ENCODE data around the gene QPRT.
"Not testable (repeated sequence)": the region's sequence is repeated elsewhere in the genome, so short reads cannot be mapped to it uniquely, and the experiment has no call there.

Gene QPRT

DNA sequence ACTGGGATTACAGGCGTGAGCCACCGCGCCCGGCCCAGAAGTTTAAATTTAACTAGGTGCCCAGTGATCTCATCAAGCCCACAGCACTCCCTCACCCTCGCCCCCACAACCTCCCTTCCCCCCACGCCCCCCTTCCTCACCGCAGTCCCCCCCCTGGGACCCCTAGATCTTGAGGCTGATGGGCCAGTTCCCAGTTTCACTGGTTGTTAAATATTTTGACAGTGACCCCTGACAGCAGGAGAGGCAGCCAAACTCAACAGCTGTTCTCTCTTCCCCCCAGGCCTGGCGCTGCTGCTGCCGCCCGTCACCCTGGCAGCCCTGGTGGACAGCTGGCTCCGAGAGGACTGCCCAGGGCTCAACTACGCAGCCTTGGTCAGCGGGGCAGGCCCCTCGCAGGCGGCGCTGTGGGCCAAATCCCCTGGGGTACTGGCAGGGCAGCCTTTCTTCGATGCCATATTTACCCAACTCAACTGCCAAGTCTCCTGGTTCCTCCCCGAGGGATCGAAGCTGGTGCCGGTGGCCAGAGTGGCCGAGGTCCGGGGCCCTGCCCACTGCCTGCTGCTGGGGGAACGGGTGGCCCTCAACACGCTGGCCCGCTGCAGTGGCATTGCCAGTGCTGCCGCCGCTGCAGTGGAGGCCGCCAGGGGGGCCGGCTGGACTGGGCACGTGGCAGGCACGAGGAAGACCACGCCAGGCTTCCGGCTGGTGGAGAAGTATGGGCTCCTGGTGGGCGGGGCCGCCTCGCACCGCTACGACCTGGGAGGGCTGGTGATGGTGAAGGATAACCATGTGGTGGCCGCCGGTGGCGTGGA, 15.6 kb downstream of the QPRT start:
- DNase-seq (ENCODE audit: low spot score): no peak

DNA sequence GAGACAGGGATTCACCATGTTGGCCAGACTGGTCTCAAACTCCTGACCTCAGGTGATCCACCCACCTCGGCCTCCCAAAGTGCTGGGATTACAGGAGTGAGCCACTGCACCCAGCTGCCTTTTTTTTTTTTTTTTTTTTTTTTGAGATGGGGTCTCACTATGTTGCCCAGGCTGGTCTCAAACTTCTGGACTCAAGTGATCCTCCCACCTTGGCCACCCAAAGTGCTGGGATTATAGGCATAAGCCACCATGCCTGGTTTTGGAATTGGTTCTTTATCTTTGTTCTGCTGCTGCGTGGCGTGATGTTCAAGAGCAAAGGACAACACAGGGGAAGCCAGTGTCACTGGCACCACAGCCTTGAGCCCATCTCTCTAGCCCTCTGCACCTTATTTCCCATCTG, 16.7 kb downstream of the QPRT start:
- not testable (repeated sequence) for DNase-seq (ENCODE audit: low spot score)

DNA sequence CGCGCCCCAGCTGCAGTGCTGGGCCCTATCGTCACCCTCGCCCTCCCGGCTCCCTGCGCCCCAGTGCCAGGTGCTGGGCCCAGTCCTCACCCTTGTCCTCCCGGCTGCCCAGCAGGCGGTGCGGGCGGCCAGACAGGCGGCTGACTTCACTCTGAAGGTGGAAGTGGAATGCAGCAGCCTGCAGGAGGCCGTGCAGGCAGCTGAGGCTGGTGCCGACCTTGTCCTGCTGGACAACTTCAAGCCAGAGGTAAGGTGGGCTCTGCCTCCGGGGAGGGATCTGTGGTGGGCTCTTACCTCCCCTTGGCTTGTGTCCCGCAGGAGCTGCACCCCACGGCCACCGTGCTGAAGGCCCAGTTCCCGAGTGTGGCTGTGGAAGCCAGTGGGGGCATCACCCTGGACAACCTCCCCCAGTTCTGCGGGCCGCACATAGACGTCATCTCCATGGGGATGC, 17.9 kb downstream of the QPRT start:
- no peak for DNase-seq (ENCODE audit: low spot score)

DNA sequence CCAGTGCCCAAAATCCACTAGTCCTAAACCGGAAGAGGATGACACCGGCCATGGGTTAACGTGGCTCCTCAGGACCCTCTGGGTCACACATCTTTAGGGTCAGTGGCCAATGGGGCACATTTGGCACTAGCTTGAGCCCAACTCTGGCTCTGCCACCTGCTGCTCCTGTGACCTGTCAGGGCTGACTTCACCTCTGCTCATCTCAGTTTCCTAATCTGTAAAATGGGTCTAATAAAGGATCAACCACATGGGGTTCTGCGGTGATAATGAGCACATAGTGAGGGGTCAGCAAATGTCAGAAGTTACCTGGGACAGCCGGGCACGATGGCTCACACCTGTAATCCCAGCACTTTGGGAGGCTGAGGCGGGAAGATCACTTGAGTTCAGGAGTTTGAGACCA, 18.4 kb downstream of the QPRT start:
- DNase-seq (ENCODE audit: low spot score): no peak

DNA sequence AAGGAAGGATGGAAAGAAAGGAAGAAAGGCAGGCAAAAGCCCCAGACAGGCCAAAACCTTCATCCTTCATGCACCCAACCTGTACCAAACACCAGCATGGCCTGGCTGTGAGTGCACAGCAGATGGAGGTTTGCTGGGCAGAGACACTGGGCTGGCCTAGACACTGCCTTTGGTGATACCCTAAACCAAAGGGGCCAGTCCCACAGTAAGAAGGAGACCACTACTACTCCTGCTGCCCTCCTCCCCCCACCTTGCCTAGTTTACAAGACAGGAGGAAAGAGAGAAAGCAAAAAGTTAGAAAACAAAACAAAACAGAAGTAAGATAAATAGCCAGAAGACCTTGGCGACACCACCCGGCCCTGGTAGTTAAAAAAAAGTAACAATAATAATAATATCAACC, 19.1 kb downstream of the QPRT start:
- no peak for DNase-seq (ENCODE audit: low spot score)

DNA sequence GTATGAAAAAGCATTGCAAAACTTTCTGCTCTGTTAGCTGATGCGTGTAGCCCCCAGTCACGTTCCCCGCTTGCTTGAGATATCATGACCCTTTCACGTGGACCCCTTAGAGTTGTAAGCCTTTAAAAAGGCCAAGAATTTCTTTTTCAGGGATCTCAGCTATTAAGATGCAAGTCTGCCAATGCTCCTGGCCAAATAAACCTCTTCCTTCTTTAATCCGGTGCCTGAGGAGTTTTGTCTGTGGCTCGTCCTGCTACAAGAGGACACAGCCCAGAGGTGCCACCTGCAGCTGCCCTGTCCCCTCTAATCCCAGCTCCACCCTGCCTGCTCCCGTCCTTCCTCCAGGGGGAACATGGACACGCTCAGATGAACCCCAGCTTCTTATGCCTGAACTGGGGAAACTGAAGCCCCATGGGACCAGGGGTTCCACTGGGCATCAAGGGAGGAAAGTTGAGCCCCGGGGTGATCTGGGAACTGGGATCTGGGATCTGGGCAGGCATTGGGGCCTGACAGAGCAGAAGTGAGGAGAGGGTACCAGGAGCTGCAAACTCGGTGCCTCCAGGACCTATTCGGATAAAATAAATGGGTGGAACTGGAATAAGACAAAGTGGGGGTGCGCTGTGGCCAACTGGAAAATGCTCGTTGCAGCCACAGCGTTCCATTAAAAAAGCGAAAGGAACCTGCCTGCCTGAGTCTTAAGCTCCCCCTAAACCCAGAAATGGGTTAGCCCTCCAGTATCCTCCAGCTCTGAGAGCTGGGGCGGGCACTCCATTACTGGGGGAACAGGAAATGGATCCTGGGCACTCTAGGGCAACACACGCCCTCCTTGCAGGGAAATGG, 19.7 kb downstream of the QPRT start:
- no peak for DNase-seq (ENCODE audit: low spot score)

DNA sequence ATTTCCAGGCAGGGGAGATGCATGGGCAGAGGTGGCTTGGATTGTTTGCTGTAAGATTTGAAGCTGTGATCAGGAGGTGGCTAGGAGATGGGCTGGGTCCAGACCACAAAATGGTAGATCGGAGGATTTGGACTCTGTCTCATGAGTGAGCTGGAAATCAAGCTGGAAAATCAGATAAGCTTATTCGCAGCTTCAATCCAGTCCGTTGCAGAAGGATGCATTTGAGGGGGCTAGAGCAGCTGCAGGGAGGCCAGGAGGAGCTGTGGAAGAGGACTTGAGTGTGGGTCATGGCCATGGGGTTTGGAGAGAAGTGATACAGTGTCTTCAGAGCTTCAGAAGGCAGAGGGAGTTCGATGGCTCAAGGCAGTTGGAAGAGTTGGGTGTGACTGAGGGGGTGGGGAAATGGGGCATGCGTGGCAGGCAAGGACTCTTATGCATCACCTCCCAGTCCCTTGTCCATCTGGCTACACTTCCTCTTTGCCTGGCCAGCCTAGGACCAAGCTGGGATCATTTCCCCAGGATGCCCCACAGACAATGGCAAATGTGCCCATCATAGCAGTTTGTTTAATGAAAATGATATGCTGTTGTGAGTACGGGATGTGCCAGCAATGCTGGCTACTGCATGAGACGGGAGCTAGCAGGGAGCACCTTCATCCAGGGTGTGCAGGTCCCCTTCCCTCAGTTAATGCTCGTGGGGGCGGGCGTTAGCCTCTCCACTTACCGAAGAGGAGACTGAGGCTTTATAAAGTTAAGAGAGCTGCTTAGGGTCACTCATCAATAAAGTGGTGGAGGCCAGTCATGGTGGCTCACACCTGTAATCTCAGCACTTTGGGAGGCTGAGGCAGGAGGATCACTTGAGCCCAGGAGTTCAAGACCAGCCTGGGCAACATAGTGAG, 20.6 kb downstream of the QPRT start:
- DNase-seq (ENCODE audit: low spot score): no peak

DNA sequence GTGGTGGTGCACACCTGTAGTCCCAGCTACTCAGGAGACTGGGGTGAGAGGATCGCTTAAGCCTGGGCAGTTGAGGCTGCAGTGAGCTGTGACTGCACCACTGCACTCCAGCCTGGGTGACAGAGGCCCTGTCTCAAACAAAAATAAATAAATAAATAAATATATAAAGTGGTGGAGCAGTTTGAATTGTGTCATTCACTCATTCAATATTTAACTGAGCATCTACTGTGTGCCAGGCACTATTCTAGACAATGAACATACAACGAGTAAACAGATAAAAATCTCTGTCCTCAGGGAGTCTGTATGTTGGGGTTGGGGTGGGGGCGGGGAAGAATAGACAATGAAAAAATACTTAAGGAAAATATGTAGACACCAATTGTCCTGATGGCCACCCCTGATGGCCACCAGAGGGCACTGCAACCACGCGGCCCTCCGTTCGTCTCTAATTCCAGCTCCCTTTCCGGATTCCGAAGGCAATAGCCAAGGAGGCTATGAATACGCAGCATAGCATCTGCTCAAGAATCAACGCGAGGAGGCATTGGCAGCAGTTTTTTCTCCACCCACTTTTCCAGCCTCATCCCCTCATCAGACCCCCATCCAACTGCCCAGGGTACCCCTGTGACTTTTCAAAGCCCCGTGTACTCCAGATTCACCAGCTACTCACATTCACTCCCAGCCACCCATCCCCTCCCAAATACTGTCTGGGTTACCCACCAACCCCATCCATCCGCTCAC, 21.4 kb downstream of the QPRT start:
- DNase-seq (ENCODE audit: low spot score): peak; percentile 87

DNA sequence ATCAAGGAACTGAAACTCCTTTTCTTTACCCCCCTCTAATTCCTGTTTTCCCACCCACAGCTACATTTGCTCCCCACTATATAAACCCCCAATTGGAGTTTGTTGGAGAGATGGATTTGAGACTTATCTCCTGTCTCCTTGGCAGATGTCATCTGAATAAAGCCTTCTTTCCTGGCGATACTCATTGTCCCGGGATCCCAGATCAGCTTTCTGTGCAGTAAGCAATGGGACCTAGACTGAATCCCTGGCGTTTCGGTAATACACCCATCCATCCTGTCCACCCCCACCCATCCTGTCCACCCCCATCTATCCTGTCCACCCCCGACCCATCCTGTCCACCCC, 22.2 kb downstream of the QPRT start:
- no peak for DNase-seq (ENCODE audit: low spot score)

DNA sequence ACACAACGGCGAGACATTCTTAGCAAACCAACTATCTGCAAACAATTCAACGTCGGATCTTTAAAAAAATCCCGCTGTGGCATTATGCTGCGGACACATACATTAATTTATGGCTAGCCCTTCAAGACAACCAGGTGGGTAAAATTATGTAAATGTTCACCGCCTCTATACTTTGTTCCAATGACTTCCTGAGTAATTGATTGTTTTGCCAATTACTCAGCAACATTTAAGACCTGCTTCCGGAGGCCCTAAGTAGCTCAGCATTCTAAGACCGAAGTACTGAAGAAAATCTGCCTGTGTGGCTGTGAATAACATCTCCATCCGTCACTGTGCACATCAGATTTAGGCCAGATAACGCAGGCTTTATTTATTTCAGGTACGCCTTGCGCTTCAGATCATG, 23.3 kb downstream of the QPRT start:
- DNase-seq (ENCODE audit: low spot score): no peak

DNA sequence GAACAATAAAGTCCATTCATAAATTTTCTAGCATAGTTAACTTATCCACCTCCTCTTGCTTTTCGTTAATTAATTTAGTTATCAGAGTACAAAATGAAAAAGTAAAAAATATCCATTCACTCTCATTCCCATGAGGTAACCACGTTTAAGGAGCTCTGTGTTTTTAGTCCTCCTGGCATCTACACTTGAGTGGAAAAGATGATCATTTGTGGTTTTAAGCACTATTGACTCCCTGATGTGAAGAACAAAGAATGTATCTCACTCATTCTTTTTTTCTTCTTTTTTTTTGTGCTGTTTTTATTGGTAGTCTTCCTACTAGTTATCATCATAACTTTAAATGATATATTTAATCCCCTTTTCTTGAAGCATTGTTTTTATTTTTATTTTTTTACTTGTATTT, 26.1 kb downstream of the QPRT start:
- DNase-seq (ENCODE audit: low spot score): no peak

DNA sequence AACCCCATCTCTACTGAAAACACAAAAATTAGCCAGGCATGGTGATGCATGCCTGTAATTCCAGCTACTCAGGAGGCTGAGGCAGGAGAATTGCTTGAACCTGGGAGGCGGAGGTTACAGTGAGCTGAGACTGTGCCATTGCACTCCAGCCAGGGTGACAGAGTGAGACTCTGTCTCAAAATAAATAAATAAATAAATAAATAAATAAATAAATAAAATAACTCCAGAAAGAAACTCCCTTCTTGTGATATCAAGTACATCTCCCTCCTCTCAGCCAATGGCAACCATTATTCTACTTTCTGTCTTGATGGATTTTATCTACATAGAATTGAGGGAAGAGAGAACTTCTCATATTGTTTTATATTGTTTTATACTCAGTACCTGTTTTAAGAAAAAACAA, 28.2 kb downstream of the QPRT start:
- not testable (repeated sequence) for DNase-seq (ENCODE audit: low spot score)

DNA sequence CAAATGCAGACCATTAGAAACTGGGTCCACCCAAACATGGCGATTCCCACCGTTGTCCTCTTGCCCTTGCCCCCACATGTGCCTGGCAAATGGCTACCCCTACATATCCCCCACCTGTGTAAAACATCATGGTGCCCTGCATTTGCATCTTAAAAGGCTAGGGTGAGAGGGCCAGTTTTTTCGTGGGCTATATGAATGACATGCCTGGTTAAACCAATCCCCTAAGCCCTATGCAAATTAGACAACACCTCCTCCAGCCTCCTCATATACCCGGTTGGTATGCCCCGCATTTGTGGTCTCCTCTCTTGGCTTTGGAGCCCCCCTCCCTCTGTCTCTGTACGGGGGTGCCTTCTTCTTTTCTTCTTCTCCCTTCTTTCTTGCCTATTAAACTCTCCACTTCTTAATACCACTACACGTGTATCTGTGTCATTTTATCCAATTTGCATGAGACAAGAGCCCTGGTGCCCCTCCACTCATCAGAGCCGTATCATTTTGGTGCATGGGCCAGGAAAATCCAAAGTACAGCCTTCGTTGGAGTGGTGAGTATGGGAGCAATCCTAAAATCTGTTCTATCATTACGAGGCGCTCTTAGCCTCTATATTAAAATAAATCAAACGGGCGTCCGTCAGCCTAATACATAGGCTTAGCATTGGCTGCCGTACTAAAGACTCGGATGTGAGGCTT, 30.1 kb downstream of the QPRT start:
- no peak for DNase-seq (ENCODE audit: low spot score)

DNA sequence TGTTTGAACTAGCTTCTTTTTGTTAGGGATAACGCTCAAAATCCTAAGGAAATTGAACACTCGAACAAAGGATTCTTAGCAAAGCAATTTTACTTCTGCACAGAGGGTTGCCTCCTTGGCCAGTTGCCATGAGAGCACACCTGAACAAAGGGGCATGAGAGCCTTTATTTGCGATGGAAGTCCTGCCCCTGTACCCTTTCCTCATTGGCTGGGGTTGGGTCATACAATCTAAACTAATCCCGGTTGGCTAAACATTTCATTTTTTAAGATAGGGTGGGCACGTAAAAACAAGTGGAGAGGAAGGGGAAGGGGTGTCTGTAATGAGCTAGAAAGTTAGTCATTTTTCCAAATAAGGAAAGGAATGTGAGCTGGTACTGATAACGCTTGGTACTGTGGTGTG, 30.7 kb downstream of the QPRT start:
- not testable (repeated sequence) for DNase-seq (ENCODE audit: low spot score)

DNA sequence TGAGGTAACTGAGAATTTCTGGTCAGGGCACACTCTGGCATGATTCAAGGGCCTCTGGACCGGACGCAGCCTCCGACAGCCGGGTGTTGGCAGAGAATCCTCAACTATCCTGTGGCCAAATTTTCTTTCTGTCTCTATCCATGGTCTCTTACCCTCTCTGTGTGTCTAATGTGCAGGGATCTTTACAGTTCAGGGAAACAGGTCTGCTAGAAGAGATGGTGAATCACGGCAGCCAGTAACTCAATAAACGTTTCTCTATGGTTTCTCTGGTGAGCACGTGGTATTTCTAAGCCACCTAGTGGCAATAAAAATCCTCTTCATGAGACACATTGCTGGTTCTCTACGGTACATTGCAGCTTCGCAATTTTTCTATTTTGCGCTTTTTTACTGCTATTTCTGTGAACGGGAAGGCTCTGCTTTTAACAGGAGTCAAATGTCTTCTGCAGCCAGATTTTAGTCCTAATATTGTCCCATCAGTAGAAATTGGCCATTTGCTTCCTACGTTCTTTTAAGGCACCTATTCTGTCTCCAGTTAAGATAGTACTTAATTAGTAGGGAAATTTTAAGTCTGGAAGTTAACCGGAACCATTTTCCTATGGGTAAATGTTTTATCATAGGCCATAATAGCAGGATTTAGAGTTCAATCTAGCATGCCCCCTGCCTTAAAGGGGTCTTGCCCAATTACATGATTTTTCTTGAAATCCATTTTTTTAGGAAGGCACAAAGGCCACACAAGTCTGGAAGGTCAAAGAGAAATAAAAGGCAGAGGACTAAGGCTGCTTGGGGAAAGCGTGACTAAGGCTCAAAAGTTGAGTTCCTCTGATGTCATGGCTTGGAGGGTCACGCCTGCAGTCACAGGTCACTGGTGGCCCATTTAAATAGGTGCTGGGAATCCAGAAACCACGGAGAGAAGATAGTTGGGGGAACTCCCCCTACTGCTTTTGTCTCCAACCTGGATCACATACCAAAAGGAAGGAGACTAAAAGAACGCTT, 31.5 kb downstream of the QPRT start:
- peak; percentile 48 for DNase-seq (ENCODE audit: low spot score)

DNA sequence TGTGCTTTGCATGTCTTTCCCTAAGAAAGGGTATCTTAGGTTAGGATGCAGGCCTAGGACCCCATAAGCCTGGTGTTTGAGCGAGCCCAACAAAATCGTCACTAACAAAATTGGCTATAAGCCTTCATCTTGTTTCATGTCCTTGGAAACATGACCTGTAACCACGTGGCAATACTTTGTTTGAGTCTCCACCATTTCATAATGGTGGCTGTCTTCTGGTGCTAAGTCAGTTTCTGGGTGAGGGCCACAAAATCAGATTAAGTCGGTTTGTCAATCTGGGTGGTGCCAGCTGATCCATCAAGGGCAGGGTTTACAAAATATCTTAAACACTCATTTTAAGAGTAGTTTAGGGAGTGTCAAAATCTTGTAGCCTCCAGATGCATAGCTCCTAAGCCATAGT, 33.8 kb downstream of the QPRT start:
- DNase-seq (ENCODE audit: low spot score): no peak

DNA sequence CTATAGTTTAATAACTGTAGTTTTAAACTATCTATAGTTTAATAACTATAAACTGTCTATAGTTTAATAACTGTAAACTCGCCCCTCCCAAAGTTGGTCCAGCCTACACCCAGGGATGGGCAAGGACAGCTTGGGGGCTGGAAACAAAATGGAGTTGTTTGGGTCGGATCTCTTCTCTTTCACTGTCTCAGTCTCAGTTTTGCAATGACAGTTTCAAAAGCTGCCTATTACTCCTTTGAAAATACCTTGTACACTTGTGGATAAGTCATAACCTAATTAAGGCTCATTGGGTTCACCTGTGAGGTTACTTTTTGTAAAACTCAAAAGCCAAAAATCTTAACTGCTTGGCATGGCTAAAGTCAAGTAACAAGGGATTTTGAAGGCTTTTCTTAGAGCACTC, 35.4 kb downstream of the QPRT start:
- no peak for DNase-seq (ENCODE audit: low spot score)

DNA sequence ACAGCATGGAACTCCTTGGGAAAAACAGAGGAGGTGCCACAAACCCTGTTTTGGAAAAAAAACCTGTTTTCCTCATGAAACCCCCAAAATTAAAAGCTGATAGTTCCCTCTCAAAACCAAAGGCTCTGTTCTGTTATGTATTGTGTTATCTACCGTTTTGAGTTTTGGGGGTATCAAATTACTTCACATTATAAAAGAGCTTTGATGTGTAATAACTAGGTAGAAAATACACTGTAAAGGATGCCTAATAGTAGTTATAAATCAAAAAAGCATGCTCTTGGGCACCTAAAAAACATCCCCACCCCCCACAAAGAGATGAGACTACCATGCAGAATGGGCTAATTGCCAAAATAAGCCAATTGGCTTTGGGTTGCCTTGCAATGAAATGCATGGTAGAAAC, 36.0 kb downstream of the QPRT start:
- DNase-seq (ENCODE audit: low spot score): no peak

DNA sequence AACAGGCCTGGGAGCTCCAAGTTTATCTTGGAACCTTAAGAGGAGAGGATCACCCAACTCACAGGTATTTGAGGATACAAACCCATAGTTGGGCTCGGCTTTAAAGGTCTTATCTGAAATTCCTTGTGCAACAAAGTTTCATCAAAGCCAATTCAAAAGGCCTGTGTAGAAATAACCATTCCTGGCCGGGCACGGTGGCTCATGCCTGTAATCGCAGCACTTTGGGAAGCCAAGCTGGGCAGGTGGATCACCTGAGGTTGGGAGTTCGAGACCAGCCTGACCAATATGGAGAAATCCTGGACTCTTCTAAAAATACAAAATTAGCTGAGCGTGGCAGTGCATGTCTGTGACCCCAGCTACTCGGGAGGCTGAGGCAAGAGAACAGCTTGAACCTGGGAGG, 38.1 kb downstream of the QPRT start:
- no peak for DNase-seq (ENCODE audit: low spot score)

DNA sequence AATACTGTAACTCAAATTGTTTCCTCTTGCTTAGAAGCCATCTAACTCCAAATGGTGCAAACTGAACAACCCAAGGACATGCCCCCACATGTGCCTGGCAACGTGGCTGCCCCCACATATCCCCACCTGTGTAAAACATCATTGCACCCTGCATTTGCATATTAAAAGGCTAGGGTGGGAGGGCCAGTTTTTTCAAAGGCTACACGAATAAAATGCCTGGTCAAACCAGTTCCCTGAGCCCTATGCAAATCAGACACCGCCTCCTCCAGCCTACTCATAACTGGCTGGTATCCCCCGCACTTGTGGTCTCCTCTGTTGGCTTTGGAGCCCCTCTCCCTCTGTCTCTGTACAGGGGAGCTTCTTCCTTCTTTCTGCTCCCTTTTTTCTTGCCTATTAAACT, 40.1 kb downstream of the QPRT start:
- no peak for DNase-seq (ENCODE audit: low spot score)

Measured in HuH-7.5 (cell line).